Panc1 (cell line): ENCODE results near the gene TMEM115. TPM values are rescaled to one million over a fixed set of nuclear protein-coding genes. Genes with fewer than 3 reads are reported as not detected.
A peak's percentile ranks its signal among the peaks of the same experiment; 100 is the strongest.

Source experiments
- ATAC-seq: fragments of 200-7000 bp; cut with Tn5 transposase; 2 replicates; pipeline ENCODE4 v1.9.1; 2020; ENCODE audit warnings: mild to moderate bottlenecking, moderate library complexity
- BruUV-seq: library from RNA; stranded (reverse); fragments of 400-500 nt; replicated peaks from 2 replicates; lab custom pipeline; 2021; lab: Mats Ljungman, UMichigan
- CTCF ChIA-PET: fragments of 300-600 bp; sonication (Branson Sonifier 250); formaldehyde crosslinking; loops from one replicate; lab custom pipeline; 2022; ENCODE audit warnings: antibody characterized with exemption; lab: Charles Lee
- POLR2A ChIA-PET: fragments of 300-600 bp; sonication (Branson Sonifier 250); formaldehyde crosslinking; loops from one replicate; lab custom pipeline; 2022; ENCODE audit warnings: antibody characterized with exemption; lab: Charles Lee
- DNase-seq: peaks from one replicate; pipeline ENCODE4 v3.0.0-alpha.2; 2010; ENCODE audit warnings: low read depth, low spot score
- H3K27ac ChIP-seq: 2 replicates; pipeline ENCODE4 v1.5.1; 2011; ENCODE audit warnings: mild to moderate bottlenecking, low read length, inconsistent platforms
- H3K27me3 ChIP-seq: fragments of 200-500 bp; sonication (Bioruptor generic); 2 replicates; pipeline ENCODE4 v1.6.0; 2014; ENCODE audit warnings: low read length, inconsistent platforms; ENCODE audit not compliant: control insufficient read depth, insufficient read depth
- H3K36me3 ChIP-seq: fragments of 200-500 bp; sonication (Bioruptor generic); 2 replicates; pipeline ENCODE4 v1.5.1; 2014; ENCODE audit warnings: inconsistent platforms, mild to moderate bottlenecking, low read length, moderate library complexity; ENCODE audit not compliant: control insufficient read depth, insufficient read depth
- H3K4me1 ChIP-seq: 2 replicates; pipeline ENCODE4 v1.5.1; 2011; ENCODE audit warnings: inconsistent platforms, mild to moderate bottlenecking, low read length, moderate library complexity; ENCODE audit not compliant: control insufficient read depth, insufficient read depth
- H3K4me3 ChIP-seq, 2 experiments: 2 replicates each; pipeline ENCODE4 v1.5.1; 2011 to 2012; ENCODE audit warnings: low read depth in 2 of 2, low read length in 2 of 2, mild to moderate bottlenecking in 2 of 2, inconsistent platforms in 1 of 2, moderate library complexity in 1 of 2
- H3K9me3 ChIP-seq: fragments of 200-500 bp; sonication (Bioruptor generic); 2 replicates; pipeline ENCODE4 v1.5.1; 2014; ENCODE audit warnings: low read depth, mild to moderate bottlenecking, inconsistent platforms, low read length, moderate library complexity; ENCODE audit not compliant: control insufficient read depth, insufficient read depth
- CTCF ChIP-seq: fragments of 450-650 bp; IDR thresholded peaks from 2 replicates; pipeline ENCODE4 v1.5.1; 2017; ENCODE audit warnings: mild to moderate bottlenecking
- POLR2AphosphoS5 ChIP-seq: IDR thresholded peaks from 2 replicates; pipeline ENCODE4 v1.6.1; 2012; ENCODE audit warnings: mild to moderate bottlenecking, low read depth, low read length, moderate library complexity
- REST ChIP-seq, 2 experiments: IDR thresholded peaks; 2 replicates each; pipeline ENCODE4 v1.6.1; 2011 to 2012; ENCODE audit warnings: low read depth in 2 of 2, control low read depth in 1 of 2, low read length in 1 of 2, mild to moderate bottlenecking in 1 of 2, moderate library complexity in 1 of 2; ENCODE audit not compliant: insufficient read depth in 1 of 2
- SIN3A ChIP-seq: IDR thresholded peaks from 2 replicates; pipeline ENCODE4 v1.6.1; 2012; ENCODE audit warnings: low read depth, mild to moderate bottlenecking, low read length, moderate library complexity, borderline replicate concordance; ENCODE audit not compliant: insufficient read depth
- TCF7L2 ChIP-seq: IDR thresholded peaks from 2 replicates; pipeline ENCODE4 v1.6.1; 2011; ENCODE audit warnings: mild to moderate bottlenecking, low read depth, low read length, inconsistent platforms
- in situ Hi-C: cut with HindIII; loops from 2 replicates; pipeline ENCODE4 v1.10.0; 2016; ENCODE audit warnings: low sequenced_read_pairs, low pct_unique_long_range_greater_than_20kb
- intact Hi-C: fragments of 100-400 bp; cut with micrococcal nuclease; formaldehyde crosslinking; loops from one replicate; pipeline ENCODE4 v1.10.0; 2022; ENCODE audit not compliant: unreplicated experiment
- total RNA-seq: library from RNA; stranded (reverse); gene quantifications from one replicate; pipeline ENCODE4 v1.2.1, GENCODE V29; 2021; ENCODE audit not compliant: unreplicated experiment

Gene TMEM115
- total RNA-seq, 1 experiment from 2014 or later, result 30.2 TPM

GRCh38 chr3:50337175-50337861, 22.0 kb downstream of the TMEM115 start:
- Histone ChIP-seq H3K27me3 (no peaks in the 10 kb centered on the region), H3K4me3 (peak overlapping the region; percentile 93 to 99), H3K4me1 (peaks cover 17% of the 10 kb centered on the region; the same call in 1 of the 2 replicates), H3K27ac (peak overlapping the region; percentile 95), H3K9me3 (no peaks in the 10 kb centered on the region), H3K36me3 (peaks cover 8% of the 10 kb centered on the region; the same call in 1 of the 2 replicates)
- ChIA-PET CTCF (interaction anchor here (0.6 kb wide), 1 partner anchor 10 kb away, joined by 8 read pairs; no protein-coding TSS in a partner anchor), POLR2A (interaction anchor here (0.8 kb wide), 1 partner anchor 9 kb away, joined by 3 read pairs; the partner anchor contains the start of gene TUSC2)
- intact Hi-C loops, result no loop called here
- DNase-seq (peak; percentile 84), ATAC-seq (peak; percentile 94)
- in situ Hi-C loops, result no loop called here
- TF ChIP-seq SIN3A (0 out of 2 replicates have a peak, but pooled peaks have one; percentile 32), REST (IDR thresholded peaks at IDR 0.05; ENCODE audit: insufficient read depth in 1 of 2, low read depth in 2 of 2, low read length in 1 of 2) (0 out of 4 replicates have a peak, but pooled peaks of 1 of the 2 experiments have one; percentile 19), POLR2AphosphoS5 (peak; percentile 70), CTCF (no peak), TCF7L2 (no peak)
- BruUV-seq, result no TSS peak

GRCh38 chr3:50336452-50337174, 22.7 kb downstream of the TMEM115 start:
- H3K4me1 ChIP-seq, result peaks cover 17% of the 10 kb centered on the region; the same call in 1 of the 2 replicates
- H3K9me3 ChIP-seq, result no peaks in the 10 kb centered on the region
- ChIA-PET POLR2A (interaction anchor here (0.6 to 0.8 kb wide), 2 partner anchors 9 to 234 kb away, joined by 3 read pairs; partner anchors contain the start of gene TUSC2), CTCF (no interaction called here)
- no peaks in the 10 kb centered on the region for H3K27me3 ChIP-seq
- TF ChIP-seq TCF7L2 (no peak), CTCF (no peak), SIN3A (no peak), REST (IDR thresholded peaks at IDR 0.05; ENCODE audit: insufficient read depth in 1 of 2, low read depth in 2 of 2, low read length in 1 of 2) (no peak), POLR2AphosphoS5 (no peak)
- in situ Hi-C loops (no loop called here), intact Hi-C loops (no loop called here)
- H3K4me3 ChIP-seq, result peak overlapping the region; percentile 93 to 99
- peaks cover 8% of the 10 kb centered on the region; the same call in 1 of the 2 replicates for H3K36me3 ChIP-seq
- ATAC-seq, result peak; percentile 64
- DNase-seq, result no peak
- BruUV-seq, result TSS peak; percentile 87
- peak overlapping the region; percentile 95 for H3K27ac ChIP-seq
